Measurements from ENCODE around the gene ANKRD53.

Gene ANKRD53

GRCh38 chr2:70992945-70993853 is 14.8 kb downstream of the ANKRD53 start:
- 99% methylated on average over 12 of the region's 12 CpGs for WGBS
- no peak overlapping the region for H3K18ac ChIP-seq (ENCODE audit: low read depth in 1 of 2, low read length in 2 of 2)
- peaks cover 41% of the 10 kb centered on the region for H3K79me1 ChIP-seq (replicated peaks; ENCODE audit: low read length, poor library complexity, severe bottlenecking)
- no peak overlapping the region for H2BK5ac ChIP-seq (ENCODE audit: low read depth, low read length, poor library complexity, severe bottlenecking)
- no peak for DNase-seq
- peaks cover 14% of the 10 kb centered on the region for H3K4me1 ChIP-seq (ENCODE audit: control insufficient read depth, insufficient read depth, low read depth, low read length)
- H3K23ac ChIP-seq (ENCODE audit: low read length in 2 of 2): no peak overlapping the region
- H2BK15ac ChIP-seq (ENCODE audit: low read depth, poor library complexity, severe bottlenecking): no peak overlapping the region
- H4K8ac ChIP-seq (ENCODE audit: low read length): peak overlapping the region; percentile 7
- peak overlapping the region; percentile 92 for H3K9ac ChIP-seq (ENCODE audit: low read length)
- H3K27me3 ChIP-seq (ENCODE audit: control insufficient read depth in 1 of 2, insufficient read depth in 1 of 2, low read length in 2 of 2): no peaks in the 10 kb centered on the region
- H3K27ac ChIP-seq (ENCODE audit: low read length, poor library complexity, severe bottlenecking): no peak overlapping the region
- H3K4me3 ChIP-seq (ENCODE audit: insufficient read depth in 1 of 2, low read depth in 1 of 2, low read length in 2 of 2): peak overlapping the region in 1 of 2 experiments; percentile 93
- no peak overlapping the region for H2AK5ac ChIP-seq (ENCODE audit: low read length, severe bottlenecking)
- peak overlapping the region; percentile 52 for H3K4me2 ChIP-seq (ENCODE audit: low read length, poor library complexity, severe bottlenecking)
- H3K36me3 ChIP-seq (ENCODE audit: control insufficient read depth in 1 of 2, insufficient read depth in 2 of 2, low read depth in 1 of 2, low read length in 2 of 2): peaks cover 33 to 37% of the 10 kb centered on the region in 2 experiments
- no peak overlapping the region for H3K14ac ChIP-seq (ENCODE audit: low read length in 2 of 2)
- no peak overlapping the region for H2BK120ac ChIP-seq (ENCODE audit: low read depth, low read length)
- H3K4ac ChIP-seq (ENCODE audit: low read depth in 1 of 2, low read length in 2 of 2): no peak overlapping the region
- H4K91ac ChIP-seq (ENCODE audit: low read length): no peak overlapping the region
- no peaks in the 10 kb centered on the region for H3K9me3 ChIP-seq (ENCODE audit: control insufficient read depth, low read length)
- H2BK12ac ChIP-seq (ENCODE audit: low read length in 2 of 2): no peak overlapping the region
- H2AFZ ChIP-seq (ENCODE audit: low read depth, low read length): no peak overlapping the region

DNA sequence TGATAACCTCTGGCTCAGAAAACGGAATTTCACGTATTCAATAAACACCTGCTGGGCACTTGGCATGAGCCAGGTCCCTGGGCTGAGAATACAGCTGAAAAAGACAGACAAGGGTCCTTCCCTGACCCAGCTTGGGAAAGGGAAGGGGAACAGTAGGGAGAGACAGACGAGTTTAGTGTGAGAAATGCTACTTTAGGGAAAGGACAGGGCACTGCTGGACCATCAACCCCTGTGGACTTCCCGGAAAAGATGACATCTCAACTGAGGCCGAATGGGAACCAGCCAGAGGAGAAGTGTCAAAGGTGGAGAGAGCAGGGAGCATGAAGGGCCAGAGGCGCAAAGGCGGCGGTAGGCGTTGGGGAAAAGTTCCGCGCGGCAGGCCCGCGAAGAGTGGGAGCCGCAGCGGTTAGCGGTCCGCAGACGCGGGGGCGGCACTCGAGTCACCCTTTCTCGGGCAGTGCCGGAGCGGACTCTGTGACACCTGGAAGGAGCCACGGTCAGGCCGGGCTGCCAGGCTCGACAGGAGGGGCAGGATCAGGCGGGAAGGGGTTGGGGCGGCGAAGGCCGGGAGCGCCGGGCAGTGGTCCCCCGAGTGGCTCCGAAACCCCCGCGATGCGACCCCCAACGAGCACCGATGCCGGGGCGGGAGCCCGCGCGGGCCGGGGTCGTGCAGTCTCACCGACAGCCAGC is 15.7 kb downstream of the ANKRD53 start:
- Histone ChIP-seq H3K4me1 (ENCODE audit: control insufficient read depth, insufficient read depth, low read depth, low read length) (peaks cover 14% of the 10 kb centered on the region), H3K23ac (ENCODE audit: low read length in 2 of 2) (peak overlapping the region in 1 of 2 experiments; percentile 75), H3K27me3 (ENCODE audit: control insufficient read depth in 1 of 2, insufficient read depth in 1 of 2, low read length in 2 of 2) (no peaks in the 10 kb centered on the region), H2AK5ac (ENCODE audit: low read length, severe bottlenecking) (no peak overlapping the region), H3K4me2 (ENCODE audit: low read length, poor library complexity, severe bottlenecking) (peak overlapping the region; percentile 90), H3K4ac (ENCODE audit: low read depth in 1 of 2, low read length in 2 of 2) (peak overlapping the region in 1 of 2 experiments; percentile 59), H2BK15ac (ENCODE audit: low read depth, poor library complexity, severe bottlenecking) (no peak overlapping the region), H2BK5ac (ENCODE audit: low read depth, low read length, poor library complexity, severe bottlenecking) (no peak overlapping the region), H4K91ac (ENCODE audit: low read length) (no peak overlapping the region), H3K9ac (ENCODE audit: low read length) (peak overlapping the region; percentile 92), H4K8ac (ENCODE audit: low read length) (peak overlapping the region; percentile 75), H2BK120ac (ENCODE audit: low read depth, low read length) (no peak overlapping the region), H3K27ac (ENCODE audit: low read length, poor library complexity, severe bottlenecking) (no peak overlapping the region), H3K14ac (ENCODE audit: low read length in 2 of 2) (peak overlapping the region in 1 of 2 experiments; percentile 78), H3K9me3 (ENCODE audit: control insufficient read depth, low read length) (no peaks in the 10 kb centered on the region), H2BK12ac (ENCODE audit: low read length in 2 of 2) (no peak overlapping the region), H2AFZ (ENCODE audit: low read depth, low read length) (peak overlapping the region; percentile 55), H3K4me3 (ENCODE audit: insufficient read depth in 1 of 2, low read depth in 1 of 2, low read length in 2 of 2) (peak overlapping the region; percentile 93 to 94), H3K18ac (ENCODE audit: low read depth in 1 of 2, low read length in 2 of 2) (peak overlapping the region; percentile 86 to 92), H3K79me1 (replicated peaks; ENCODE audit: low read length, poor library complexity, severe bottlenecking) (peaks cover 32% of the 10 kb centered on the region), H3K36me3 (ENCODE audit: control insufficient read depth in 1 of 2, insufficient read depth in 2 of 2, low read depth in 1 of 2, low read length in 2 of 2) (peaks cover 23 to 27% of the 10 kb centered on the region in 2 experiments)
- 2% methylated on average over 32 of the region's 49 CpGs for WGBS
- DNase-seq: peak; percentile 41

GRCh38 chr2:70994699-70995425 is 16.4 kb downstream of the ANKRD53 start, which contains the start of gene TEX261:
Gene TEX261, minus strand, starts transcription at chr2:70994873. Its CDS starts 116 bp downstream, at chr2:70994757.
- Histone ChIP-seq H4K8ac (ENCODE audit: low read length) (peak within 1 kb of the TSS; percentile 75), H3K79me1 (replicated peaks; ENCODE audit: low read length, poor library complexity, severe bottlenecking) (peaks cover 28% of the 10 kb centered on the region), H3K9me3 (ENCODE audit: control insufficient read depth, low read length) (no peaks in the 10 kb centered on the region), H2BK15ac (ENCODE audit: low read depth, poor library complexity, severe bottlenecking) (no peak within 1 kb of the TSS), H3K23ac (ENCODE audit: low read length in 2 of 2) (peak within 1 kb of the TSS in 1 of 2 experiments; percentile 75), H3K36me3 (ENCODE audit: control insufficient read depth in 1 of 2, insufficient read depth in 2 of 2, low read depth in 1 of 2, low read length in 2 of 2) (peaks cover 20 to 21% of the 10 kb centered on the region in 2 experiments), H2BK120ac (ENCODE audit: low read depth, low read length) (no peak within 1 kb of the TSS), H3K14ac (ENCODE audit: low read length in 2 of 2) (peak within 1 kb of the TSS in 1 of 2 experiments; percentile 78), H4K91ac (ENCODE audit: low read length) (no peak within 1 kb of the TSS), H3K4me3 (ENCODE audit: insufficient read depth in 1 of 2, low read depth in 1 of 2, low read length in 2 of 2) (peak within 1 kb of the TSS; percentile 93 to 94), H3K4me2 (ENCODE audit: low read length, poor library complexity, severe bottlenecking) (peak within 1 kb of the TSS; percentile 90), H2AK5ac (ENCODE audit: low read length, severe bottlenecking) (no peak within 1 kb of the TSS), H2AFZ (ENCODE audit: low read depth, low read length) (peak within 1 kb of the TSS; percentile 97), H3K4ac (ENCODE audit: low read depth in 1 of 2, low read length in 2 of 2) (peak within 1 kb of the TSS in 1 of 2 experiments; percentile 59), H3K4me1 (ENCODE audit: control insufficient read depth, insufficient read depth, low read depth, low read length) (peaks cover 14% of the 10 kb centered on the region), H3K27ac (ENCODE audit: low read length, poor library complexity, severe bottlenecking) (no peak within 1 kb of the TSS), H3K27me3 (ENCODE audit: control insufficient read depth in 1 of 2, insufficient read depth in 1 of 2, low read length in 2 of 2) (no peaks in the 10 kb centered on the region), H2BK12ac (ENCODE audit: low read length in 2 of 2) (no peak within 1 kb of the TSS), H3K18ac (ENCODE audit: low read depth in 1 of 2, low read length in 2 of 2) (peak within 1 kb of the TSS; percentile 86 to 92), H3K9ac (ENCODE audit: low read length) (peak within 1 kb of the TSS; percentile 92), H2BK5ac (ENCODE audit: low read depth, low read length, poor library complexity, severe bottlenecking) (no peak within 1 kb of the TSS)
- WGBS: 1% methylated on average over 65 of the region's 65 CpGs
- DNase-seq: peak; percentile 88

Data from mesenchymal stem cell (in vitro differentiated cells and primary cell).